ENCODE results near the gene PPP2R5C. TPM values are rescaled to one million over a fixed set of nuclear protein-coding genes. Genes with fewer than 3 reads are reported as not detected.

Gene PPP2R5C
- total and polyA plus RNA-seq, 9 of the 15 experiments (the other 6 are each of a cell fraction or from before 2014, with no cell fraction given) = 284 to 617 (median 395) TPM

DNA sequence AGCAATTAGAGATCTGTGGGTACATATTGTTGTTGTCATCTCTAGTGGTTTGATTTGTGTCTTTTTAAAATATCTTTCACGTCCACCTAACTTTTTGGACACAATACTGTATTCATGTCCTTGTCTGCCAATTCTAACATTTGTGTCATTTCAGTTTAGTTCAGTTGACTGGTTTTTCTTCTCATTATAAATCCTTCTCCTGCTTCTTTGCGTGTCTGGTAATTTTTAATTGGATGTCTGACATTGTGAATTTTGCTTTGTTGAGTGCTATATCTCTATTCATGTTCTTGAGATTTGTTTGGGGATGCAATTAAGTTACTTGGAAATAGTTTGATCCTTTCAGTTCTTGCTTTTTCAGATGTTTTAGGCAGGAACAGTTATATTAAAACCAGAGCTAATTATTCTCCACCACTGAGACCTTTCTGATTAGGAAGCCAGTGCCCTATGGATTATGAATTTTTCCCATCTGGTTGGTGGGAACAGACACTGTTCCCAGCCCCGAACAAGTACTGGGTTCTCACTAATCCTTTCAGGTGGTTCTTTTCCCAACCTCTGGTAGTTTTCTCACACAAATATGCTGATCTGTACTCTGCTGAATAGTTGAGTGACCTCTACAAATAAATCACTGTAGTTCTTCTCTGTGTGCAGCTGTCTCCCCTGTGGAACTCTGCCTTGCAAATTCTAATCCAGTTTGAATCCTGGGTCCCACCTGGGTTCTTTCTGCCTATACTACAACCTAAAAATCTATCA is 111.7 kb downstream of the PPP2R5C start:
- no peak overlapping the region; a peak in 1 of 4 replicates for H3K9ac ChIP-seq (ENCODE audit: insufficient read depth in 1 of 2, low read depth in 2 of 2, low read length in 2 of 2)
- TF ChIP-seq ARNT (IDR thresholded peaks at IDR 0.05) = no peak
- no peaks in the 10 kb centered on the region for H3K27me3 ChIP-seq (ENCODE audit: control insufficient read depth in 2 of 2, insufficient read depth in 2 of 2, low read length in 2 of 2)
- ChIA-PET POLR2A (no interaction called here), CTCF (ENCODE audit: low intra/inter-chr PET ratio) (no interaction called here)
- peaks cover 89% of the 10 kb centered on the region for H3K79me2 ChIP-seq (ENCODE audit: control insufficient read depth, insufficient read depth, low read length)
- H2AFZ ChIP-seq (ENCODE audit: low read depth, low read length) = no peak overlapping the region
- in situ Hi-C loops (cut with MboI) (no loop called here), intact Hi-C loops (cut with micrococcal nuclease) (no loop called here)
- H3K36me3 ChIP-seq (ENCODE audit: control insufficient read depth, insufficient read depth, low read length) = peaks cover 32% of the 10 kb centered on the region
- peak; percentile 70 for FAIRE-seq
- H3K4me3 ChIP-seq = no peak overlapping the region
- H3K4me2 ChIP-seq (ENCODE audit: insufficient read depth, low read length) = no peak overlapping the region
- H3K4me1 ChIP-seq (replicated peaks in 1 of 2; ENCODE audit: control insufficient read depth in 2 of 2, insufficient read depth in 2 of 2, low read length in 2 of 2) = peaks cover 7 to 21% of the 10 kb centered on the region in 2 experiments; a peak in 3 of 5 replicates
- no peak for DNase-seq (ENCODE audit: extremely low read depth in 1 of 4, low spot score in 3 of 4)
- no TSS peak for BruUV-seq (replicated peaks)
- no peaks in the 10 kb centered on the region for H4K20me1 ChIP-seq (replicated peaks; ENCODE audit: control insufficient read depth, insufficient read depth, low read length)
- no peak; the same call in 1 of the 3 replicates for ATAC-seq
- H3K27ac ChIP-seq (ENCODE audit: extremely low read depth, low read depth, low read length) = peak overlapping the region; percentile 39; the same call in 1 of the 3 replicates
- no peaks in the 10 kb centered on the region for H3K9me1 ChIP-seq (ENCODE audit: control insufficient read depth, insufficient read depth, low read length)
- no peaks in the 10 kb centered on the region for H3K9me3 ChIP-seq (replicated peaks; ENCODE audit: control insufficient read depth, insufficient read depth, low read depth, low read length)
- WGBS (ENCODE audit: insufficient coverage, low coverage, missing lambda C conversion rate) = 69% methylated on average over 3 of the region's 3 CpGs

DNA sequence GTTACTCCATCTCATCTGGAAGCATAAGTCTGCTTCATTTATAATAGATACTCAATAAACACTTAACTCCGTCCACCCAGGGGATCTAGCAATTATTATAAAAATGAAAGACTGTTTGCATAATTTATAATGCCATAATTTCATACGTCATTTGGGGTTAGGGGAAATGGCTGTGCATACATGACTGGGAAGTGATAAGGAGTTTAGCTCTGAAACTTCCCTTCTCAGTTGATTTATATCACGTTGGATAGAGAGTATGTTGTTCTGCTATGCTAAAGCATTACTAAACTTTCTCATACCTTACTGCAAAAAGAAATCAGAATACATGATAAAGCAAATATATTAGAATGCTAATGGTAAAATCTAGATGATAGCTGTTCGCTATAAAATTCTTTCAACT is 112.5 kb downstream of the PPP2R5C start:
- POLR2A ChIA-PET = no interaction called here
- DNase-seq (ENCODE audit: extremely low read depth in 1 of 4, low spot score in 3 of 4) = no peak
- peak; percentile 52 for FAIRE-seq
- TF ChIP-seq ETV5 (CRISPR knock-in tag; IDR thresholded peaks at IDR 0.05; ENCODE audit: low read depth) (no peak), ZNF668 (CRISPR knock-in tag; IDR thresholded peaks at IDR 0.05) (no peak), MEIS2 (IDR thresholded peaks at IDR 0.05; ENCODE audit: partially characterized antibody) (peak; percentile 75), BRD9 (IDR thresholded peaks at IDR 0.05; ENCODE audit: low read depth, partially characterized antibody) (no peak), DMBX1 (CRISPR knock-in tag; IDR thresholded peaks at IDR 0.05; ENCODE audit: borderline replicate concordance) (no peak), CBX3 (IDR thresholded peaks at IDR 0.05; ENCODE audit: borderline replicate concordance in 1 of 2, low read length in 2 of 2) (no peak), ZNF79 (CRISPR knock-in tag; IDR thresholded peaks at IDR 0.05; ENCODE audit: low read depth) (peak; percentile 76; the same call in 1 of the 2 replicates), SMAD4 (CRISPR knock-in tag; conservative IDR thresholded peaks at IDR 0.05) (no peak), NFE2L1 (tag; IDR thresholded peaks at IDR 0.05; ENCODE audit: borderline replicate concordance, low read depth) (no peak)
- TF ChIP-seq, protein P1, sequence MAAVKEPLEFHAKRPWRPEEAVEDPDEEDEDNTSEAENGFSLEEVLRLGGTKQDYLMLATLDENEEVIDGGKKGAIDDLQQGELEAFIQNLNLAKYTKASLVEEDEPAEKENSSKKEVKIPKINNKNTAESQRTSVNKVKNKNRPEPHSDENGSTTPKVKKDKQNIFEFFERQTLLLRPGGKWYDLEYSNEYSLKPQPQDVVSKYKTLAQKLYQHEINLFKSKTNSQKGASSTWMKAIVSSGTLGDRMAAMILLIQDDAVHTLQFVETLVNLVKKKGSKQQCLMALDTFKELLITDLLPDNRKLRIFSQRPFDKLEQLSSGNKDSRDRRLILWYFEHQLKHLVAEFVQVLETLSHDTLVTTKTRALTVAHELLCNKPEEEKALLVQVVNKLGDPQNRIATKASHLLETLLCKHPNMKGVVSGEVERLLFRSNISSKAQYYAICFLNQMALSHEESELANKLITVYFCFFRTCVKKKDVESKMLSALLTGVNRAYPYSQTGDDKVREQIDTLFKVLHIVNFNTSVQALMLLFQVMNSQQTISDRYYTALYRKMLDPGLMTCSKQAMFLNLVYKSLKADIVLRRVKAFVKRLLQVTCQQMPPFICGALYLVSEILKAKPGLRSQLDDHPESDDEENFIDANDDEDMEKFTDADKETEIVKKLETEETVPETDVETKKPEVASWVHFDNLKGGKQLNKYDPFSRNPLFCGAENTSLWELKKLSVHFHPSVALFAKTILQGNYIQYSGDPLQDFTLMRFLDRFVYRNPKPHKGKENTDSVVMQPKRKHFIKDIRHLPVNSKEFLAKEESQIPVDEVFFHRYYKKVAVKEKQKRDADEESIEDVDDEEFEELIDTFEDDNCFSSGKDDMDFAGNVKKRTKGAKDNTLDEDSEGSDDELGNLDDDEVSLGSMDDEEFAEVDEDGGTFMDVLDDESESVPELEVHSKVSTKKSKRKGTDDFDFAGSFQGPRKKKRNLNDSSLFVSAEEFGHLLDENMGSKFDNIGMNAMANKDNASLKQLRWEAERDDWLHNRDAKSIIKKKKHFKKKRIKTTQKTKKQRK (IDR thresholded peaks at IDR 0.05; ENCODE audit: borderline replicate concordance, low read depth, low read length) = no peak

More for the DNA sequence above, 112.5 kb downstream of the PPP2R5C start:
- no TSS peak for BruUV-seq (replicated peaks)
- H3K9ac ChIP-seq (ENCODE audit: insufficient read depth in 1 of 2, low read depth in 2 of 2, low read length in 2 of 2) = no peak overlapping the region
- no peak overlapping the region; the same call in 2 of the 3 replicates for H3K27ac ChIP-seq (ENCODE audit: extremely low read depth, low read depth, low read length)
- WGBS (ENCODE audit: insufficient coverage, low coverage, missing lambda C conversion rate) = 44% methylated on average over 4 of the region's 4 CpGs
- H2AFZ ChIP-seq (ENCODE audit: low read depth, low read length) = no peak overlapping the region
- H4K20me1 ChIP-seq (replicated peaks; ENCODE audit: control insufficient read depth, insufficient read depth, low read length) = no peaks in the 10 kb centered on the region
- in situ Hi-C loops (cut with MboI) (no loop called here), intact Hi-C loops (cut with micrococcal nuclease) (no loop called here)
- H3K79me2 ChIP-seq (ENCODE audit: control insufficient read depth, insufficient read depth, low read length) = peaks cover 91% of the 10 kb centered on the region
- H3K9me1 ChIP-seq (ENCODE audit: control insufficient read depth, insufficient read depth, low read length) = no peaks in the 10 kb centered on the region
- peaks cover 9 to 21% of the 10 kb centered on the region in 2 experiments; a peak in 3 of 5 replicates for H3K4me1 ChIP-seq (replicated peaks in 1 of 2; ENCODE audit: control insufficient read depth in 2 of 2, insufficient read depth in 2 of 2, low read length in 2 of 2)
- H3K9me3 ChIP-seq (replicated peaks; ENCODE audit: control insufficient read depth, insufficient read depth, low read depth, low read length) = no peaks in the 10 kb centered on the region
- no peak overlapping the region for H3K4me2 ChIP-seq (ENCODE audit: insufficient read depth, low read length)
- H3K36me3 ChIP-seq (ENCODE audit: control insufficient read depth, insufficient read depth, low read length) = peaks cover 39% of the 10 kb centered on the region
- H3K4me3 ChIP-seq = no peak overlapping the region
- CTCF ChIA-PET (ENCODE audit: low intra/inter-chr PET ratio) = no interaction called here
- H3K27me3 ChIP-seq (ENCODE audit: control insufficient read depth in 2 of 2, insufficient read depth in 2 of 2, low read length in 2 of 2) = no peaks in the 10 kb centered on the region
- peak; percentile 43; the same call in 1 of the 3 replicates for ATAC-seq
